ENCODE measurements around the gene NBPF3.

DNA sequence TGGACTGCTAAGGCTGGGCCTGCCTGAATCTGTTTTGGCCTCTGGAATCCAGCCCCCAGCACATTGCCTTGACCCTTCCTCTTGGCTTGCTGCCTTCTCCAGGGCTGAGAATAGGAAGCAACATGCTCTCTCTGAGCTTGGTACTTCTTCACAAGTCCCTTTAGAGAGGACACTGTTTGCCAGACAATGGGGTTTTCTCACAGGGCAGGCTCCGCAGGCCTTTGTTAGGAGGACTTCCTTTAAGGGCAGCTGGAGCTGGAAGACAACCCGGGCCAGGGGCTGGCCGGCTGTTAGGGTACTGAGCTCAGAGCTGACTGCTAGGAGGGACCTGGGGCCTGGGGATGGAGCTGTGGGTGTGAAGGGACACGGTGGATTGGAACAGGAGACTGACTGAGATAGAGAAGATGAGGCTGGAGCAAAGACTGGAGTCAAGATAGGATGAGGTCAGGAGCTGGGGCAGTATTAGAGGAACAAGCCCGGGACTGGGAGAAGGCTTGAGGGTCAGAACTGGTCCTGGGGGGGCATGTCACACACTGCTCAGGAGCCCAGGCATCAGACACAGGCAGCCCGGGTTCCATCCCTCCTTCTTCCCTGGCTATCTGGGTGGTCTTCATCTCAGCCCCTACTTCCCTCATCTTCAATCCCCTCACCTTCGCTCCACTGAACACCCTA lies 63.9 kb downstream of the NBPF3 start:
- TF ChIP-seq, protein P1, sequence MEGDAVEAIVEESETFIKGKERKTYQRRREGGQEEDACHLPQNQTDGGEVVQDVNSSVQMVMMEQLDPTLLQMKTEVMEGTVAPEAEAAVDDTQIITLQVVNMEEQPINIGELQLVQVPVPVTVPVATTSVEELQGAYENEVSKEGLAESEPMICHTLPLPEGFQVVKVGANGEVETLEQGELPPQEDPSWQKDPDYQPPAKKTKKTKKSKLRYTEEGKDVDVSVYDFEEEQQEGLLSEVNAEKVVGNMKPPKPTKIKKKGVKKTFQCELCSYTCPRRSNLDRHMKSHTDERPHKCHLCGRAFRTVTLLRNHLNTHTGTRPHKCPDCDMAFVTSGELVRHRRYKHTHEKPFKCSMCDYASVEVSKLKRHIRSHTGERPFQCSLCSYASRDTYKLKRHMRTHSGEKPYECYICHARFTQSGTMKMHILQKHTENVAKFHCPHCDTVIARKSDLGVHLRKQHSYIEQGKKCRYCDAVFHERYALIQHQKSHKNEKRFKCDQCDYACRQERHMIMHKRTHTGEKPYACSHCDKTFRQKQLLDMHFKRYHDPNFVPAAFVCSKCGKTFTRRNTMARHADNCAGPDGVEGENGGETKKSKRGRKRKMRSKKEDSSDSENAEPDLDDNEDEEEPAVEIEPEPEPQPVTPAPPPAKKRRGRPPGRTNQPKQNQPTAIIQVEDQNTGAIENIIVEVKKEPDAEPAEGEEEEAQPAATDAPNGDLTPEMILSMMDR (IDR thresholded peaks at IDR 0.05): no peak
- no peak for TF ChIP-seq POLR2A (IDR thresholded peaks at IDR 0.05)
